Colonic mucosa (tissue), 4 donors: ENCODE measurements around the gene RFX8. TPM values are rescaled to one million over a fixed set of nuclear protein-coding genes. Genes with fewer than 3 reads are reported as not detected.

ENCODE experiments used
- DNase-seq: peaks from one replicate; pipeline ENCODE4 v3.0.0-alpha.2; 2020
- H3K27ac ChIP-seq: fragments of 200-600 bp; one replicate; pipeline ENCODE4 v1.8.0; 2021
- H3K27me3 ChIP-seq: fragments of 200-600 bp; one replicate; pipeline ENCODE4 v1.8.0; 2021
- H3K36me3 ChIP-seq: fragments of 200-600 bp; one replicate; pipeline ENCODE4 v1.8.0; 2021
- H3K4me1 ChIP-seq: fragments of 200-600 bp; one replicate; pipeline ENCODE4 v1.8.0; 2021; ENCODE audit warnings: mild to moderate bottlenecking
- H3K4me3 ChIP-seq: fragments of 200-600 bp; one replicate; pipeline ENCODE4 v1.8.0; 2021
- H3K9ac ChIP-seq, 2 donors: one replicate each; pipeline ENCODE4 v1.7.0; 2013; ENCODE audit warnings: control low read depth in 2 of 2, low read depth in 2 of 2, low read length in 2 of 2
- H3K9me3 ChIP-seq: fragments of 200-600 bp; one replicate; pipeline ENCODE4 v1.8.0; 2021
- CTCF ChIP-seq: fragments of 200-600 bp; IDR thresholded peaks from one replicate; pipeline ENCODE4 v1.8.0; 2022; ENCODE audit warnings: antibody characterized with exemption, mild to moderate bottlenecking
- intact Hi-C: fragments of 100-400 bp; cut with DNase I; formaldehyde crosslinking; loops from one replicate; pipeline ENCODE4 v1.14.1; 2022
- total RNA-seq, 2 donors: library from RNA; stranded (reverse); fragmentation: NEBNext Ultra II Directional in 1 of 2; extraction: Animal tissue kit (Norgen Biotek cat#: 25700) in 1 of 2; gene quantifications; one replicate each; pipeline ENCODE4 v1.2.1, GENCODE V29; 2021
- donor health status: healthy.
- donor health status: DM: no; HTN: no; CAD: no.
- donor health status: DM: no; HTN: no; CAD: no.

The RFX8 gene
- total RNA-seq, 2 donors from 2014 or later: not detected

GRCh38 chr2:101372792-101373191, 102.1 kb downstream of the RFX8 start:
- Histone ChIP-seq H3K27ac (no peak overlapping the region), H3K4me3 (no peak overlapping the region), H3K9ac (no peak overlapping the region), H3K9me3 (no peaks in the 10 kb centered on the region), H3K36me3 (no peaks in the 10 kb centered on the region), H3K27me3 (no peaks in the 10 kb centered on the region), H3K4me1 (no peaks in the 10 kb centered on the region)
- no peak for DNase-seq
- TF ChIP-seq CTCF: no peak
- intact Hi-C loops: no loop called here

GRCh38 chr2:101371636-101372035, 103.3 kb downstream of the RFX8 start:
- Histone ChIP-seq H3K9me3 (no peaks in the 10 kb centered on the region), H3K9ac (no peak overlapping the region), H3K4me3 (no peak overlapping the region), H3K4me1 (no peaks in the 10 kb centered on the region), H3K27ac (no peak overlapping the region), H3K27me3 (no peaks in the 10 kb centered on the region), H3K36me3 (no peaks in the 10 kb centered on the region)
- TF ChIP-seq CTCF: no peak
- intact Hi-C loops: no loop called here
- DNase-seq: no peak

DNA sequence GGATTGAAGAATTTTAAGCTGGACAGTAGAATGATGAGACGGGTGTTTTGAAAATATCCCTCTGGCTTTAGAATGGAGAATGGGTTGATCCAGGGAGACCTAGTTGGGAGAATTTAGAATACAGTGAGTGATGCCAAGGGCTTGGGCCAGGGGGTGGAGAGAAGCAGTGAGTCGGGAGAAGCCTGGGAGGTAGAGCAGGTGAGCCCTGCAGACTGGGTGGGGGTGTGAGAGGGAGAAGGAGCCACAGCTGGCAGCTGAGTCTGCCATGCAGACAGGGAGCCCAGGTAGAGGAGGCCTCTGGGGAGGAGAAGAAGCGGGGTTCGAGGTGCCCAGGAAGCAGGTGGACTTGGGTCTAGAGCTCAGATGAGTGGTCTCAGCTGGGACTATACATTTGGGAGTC, 105.8 kb downstream of the RFX8 start:
- Histone ChIP-seq H3K27me3 (no peaks in the 10 kb centered on the region), H3K4me1 (no peaks in the 10 kb centered on the region), H3K9ac (no peak overlapping the region), H3K36me3 (no peaks in the 10 kb centered on the region), H3K27ac (no peak overlapping the region), H3K4me3 (no peak overlapping the region), H3K9me3 (no peaks in the 10 kb centered on the region)
- no peak for DNase-seq
- no peak for TF ChIP-seq CTCF
- intact Hi-C loops: no loop called here

GRCh38 chr2:101368376-101368775, 106.5 kb downstream of the RFX8 start:
- H3K4me1 ChIP-seq: no peaks in the 10 kb centered on the region
- no peak overlapping the region for H3K9ac ChIP-seq
- no peaks in the 10 kb centered on the region for H3K36me3 ChIP-seq
- no peaks in the 10 kb centered on the region for H3K27me3 ChIP-seq
- no peaks in the 10 kb centered on the region for H3K9me3 ChIP-seq
- TF ChIP-seq CTCF: no peak
- DNase-seq: no peak
- H3K27ac ChIP-seq: no peak overlapping the region
- intact Hi-C loops: no loop called here
- no peak overlapping the region for H3K4me3 ChIP-seq

- TF ChIP-seq CTCF: no peak
- no peak overlapping the region for H3K4me3 ChIP-seq
- DNase-seq: no peak
- intact Hi-C loops: no loop called here
- no peaks in the 10 kb centered on the region for H3K4me1 ChIP-seq
- H3K36me3 ChIP-seq: no peaks in the 10 kb centered on the region
- no peak overlapping the region for H3K9ac ChIP-seq
- no peaks in the 10 kb centered on the region for H3K27me3 ChIP-seq
- no peaks in the 10 kb centered on the region for H3K9me3 ChIP-seq
- no peak overlapping the region for H3K27ac ChIP-seq
These were observed 107.4 kb downstream of the RFX8 start for GRCh38 chr2:101367508-101367907.

- no peak for DNase-seq
- TF ChIP-seq CTCF: no peak
These were observed 110.0 kb downstream of the RFX8 start for GRCh38 chr2:101364878-101365277.

More at GRCh38 chr2:101364878-101365277, 110.0 kb downstream of the RFX8 start:
- no peak overlapping the region for H3K27ac ChIP-seq
- no peaks in the 10 kb centered on the region for H3K9me3 ChIP-seq
- H3K4me3 ChIP-seq: no peak overlapping the region
- H3K9ac ChIP-seq: no peak overlapping the region
- no peaks in the 10 kb centered on the region for H3K27me3 ChIP-seq
- intact Hi-C loops: no loop called here
- no peaks in the 10 kb centered on the region for H3K36me3 ChIP-seq
- no peaks in the 10 kb centered on the region for H3K4me1 ChIP-seq
